ENCODE data around the gene SNX17. TPM values are rescaled to one million over a fixed set of nuclear protein-coding genes. Genes with fewer than 3 reads are reported as not detected.

The SNX17 gene
- total RNA-seq, 1 donor from 2014 or later = 107 TPM

GRCh38 chr2:27356056-27356381 lies 14.4 kb upstream of the SNX17 start:
- H3K27ac ChIP-seq = peak overlapping the region; percentile 95
- H3K4me1 ChIP-seq = peaks cover 43% of the 10 kb centered on the region
- no peaks in the 10 kb centered on the region for H3K36me3 ChIP-seq
- H3K9me3 ChIP-seq = no peaks in the 10 kb centered on the region
- intact Hi-C loops (cut with DNase I) = no loop called here
- DNase-seq (peak; percentile 78), ATAC-seq (peak; percentile 54 to 57)
- H3K27me3 ChIP-seq (ENCODE audit: low read depth) = no peaks in the 10 kb centered on the region
- TF ChIP-seq CTCF (IDR thresholded peaks at IDR 0.05) = no peak
- H3K4me3 ChIP-seq = peak overlapping the region; percentile 99

GRCh38 chr2:27356382-27357181 lies 13.8 kb upstream of the SNX17 start, which contains the start of gene GTF3C2:
GTF3C2 (minus strand) TSS chr2:27356764; CDS start chr2:27343554, 13,210 bp downstream.
- intact Hi-C loops (cut with DNase I) = no loop called here
- DNase-seq (peak; percentile 96), ATAC-seq (peak; percentile 98 to 99)
- Histone ChIP-seq H3K4me3 (peak within 1 kb of the TSS; percentile 99), H3K4me1 (peaks cover 43% of the 10 kb centered on the region), H3K36me3 (no peaks in the 10 kb centered on the region), H3K27ac (peak within 1 kb of the TSS; percentile 95), H3K9me3 (no peaks in the 10 kb centered on the region), H3K27me3 (ENCODE audit: low read depth) (no peaks in the 10 kb centered on the region)
- peak; percentile 11 for TF ChIP-seq CTCF (IDR thresholded peaks at IDR 0.05)

GRCh38 chr2:27362678-27363420 lies 7.6 kb upstream of the SNX17 start:
- no peak for TF ChIP-seq CTCF (IDR thresholded peaks at IDR 0.05)
- Histone ChIP-seq H3K27ac (no peak overlapping the region), H3K4me3 (no peak overlapping the region), H3K4me1 (peaks cover 7% of the 10 kb centered on the region), H3K9me3 (no peaks in the 10 kb centered on the region), H3K27me3 (ENCODE audit: low read depth) (no peaks in the 10 kb centered on the region), H3K36me3 (peaks cover 44% of the 10 kb centered on the region)
- intact Hi-C loops (cut with DNase I) = no loop called here
- no peak for ATAC-seq
- no peak for DNase-seq

GRCh38 chr2:27363933-27364332 lies 6.5 kb upstream of the SNX17 start:
- Histone ChIP-seq H3K27ac (no peak overlapping the region), H3K4me1 (peaks cover 6% of the 10 kb centered on the region), H3K27me3 (ENCODE audit: low read depth) (no peaks in the 10 kb centered on the region), H3K4me3 (no peak overlapping the region), H3K9me3 (no peaks in the 10 kb centered on the region), H3K36me3 (peaks cover 55% of the 10 kb centered on the region)
- DNase-seq = no peak
- ATAC-seq = no peak
- no peak for TF ChIP-seq CTCF (IDR thresholded peaks at IDR 0.05)
- intact Hi-C loops (cut with DNase I) = no loop called here

GRCh38 chr2:27369471-27370025 lies 868 bp upstream of the SNX17 start:
- DNase-seq = no peak
- peak; percentile 43 to 59 for ATAC-seq
- no peaks in the 10 kb centered on the region for H3K9me3 ChIP-seq
- intact Hi-C loops (cut with DNase I) = no loop called here
- peaks cover 68% of the 10 kb centered on the region for H3K36me3 ChIP-seq
- H3K4me1 ChIP-seq = peaks cover 37% of the 10 kb centered on the region
- H3K27me3 ChIP-seq (ENCODE audit: low read depth) = no peaks in the 10 kb centered on the region
- TF ChIP-seq CTCF (IDR thresholded peaks at IDR 0.05) = no peak
- peak overlapping the region; percentile 89 for H3K27ac ChIP-seq
- peak overlapping the region; percentile 96 for H3K4me3 ChIP-seq
